CD14-positive monocyte (primary cell): ENCODE results near the gene LLGL2. TPM values are rescaled to one million over a fixed set of nuclear protein-coding genes. Genes with fewer than 3 reads are reported as not detected.

Source experiments
- DNase-seq, 3 donors: peaks; one replicate each; pipeline ENCODE4 v3.0.0-alpha.2; 2011 to 2022
- H2AFZ ChIP-seq: 2 replicates; pipeline ENCODE4 v1.6.0; 2012; ENCODE audit warnings: mild to moderate bottlenecking, low read depth, low read length, inconsistent platforms; ENCODE audit not compliant: insufficient read depth, poor library complexity, severe bottlenecking
- H3K27ac ChIP-seq, 2 donors: 1 replicate in 1 of 2; 2 replicates in 1 of 2; pipeline ENCODE4 v1.5.1; 2012 to 2013; ENCODE audit warnings: low read length in 2 of 2, control low read depth in 1 of 2, inconsistent platforms in 1 of 2, low read depth in 1 of 2, mild to moderate bottlenecking in 1 of 2
- H3K27me3 ChIP-seq, 2 donors: one replicate each; pipeline versions ENCODE4 v1.6.0 to v1.6.1; 2011 to 2013; ENCODE audit warnings: low read length in 2 of 2; ENCODE audit not compliant: control insufficient read depth in 2 of 2, insufficient read depth in 2 of 2
- H3K36me3 ChIP-seq, 2 donors: replicated peaks in 1 of 2; 1 replicate in 1 of 2; 2 replicates in 1 of 2; pipeline versions ENCODE4 v1.5.1 to v1.6.1; 2012 to 2013; ENCODE audit warnings: low read length in 2 of 2, control low read depth in 1 of 2, inconsistent platforms in 1 of 2, mild to moderate bottlenecking in 1 of 2; ENCODE audit not compliant: insufficient read depth in 2 of 2, control insufficient read depth in 1 of 2
- H3K4me1 ChIP-seq, 2 donors: 1 replicate in 1 of 2; 2 replicates in 1 of 2; pipeline versions ENCODE4 v1.5.1 to v1.6.1; 2012 to 2013; ENCODE audit warnings: low read length in 2 of 2, control low read depth in 1 of 2, inconsistent platforms in 1 of 2, mild to moderate bottlenecking in 1 of 2, moderate library complexity in 1 of 2; ENCODE audit not compliant: insufficient read depth in 2 of 2, control insufficient read depth in 1 of 2
- H3K4me2 ChIP-seq: replicated peaks from 2 replicates; pipeline ENCODE3; 2012; ENCODE audit warnings: low read length, moderate library complexity, mild to moderate bottlenecking; ENCODE audit not compliant: poor library complexity, severe bottlenecking; ENCODE audit errors: extremely low read depth
- H3K4me3 ChIP-seq, 3 experiments: fragments of 200-600 bp in 1 of 3; sonication (generic) in 1 of 3; replicated peaks in 1 of 3; 1 replicate in 2 of 3; 2 replicates in 1 of 3; pipeline ENCODE4 v1.5.1; 2011 to 2013; ENCODE audit warnings: low read length in 3 of 3, mild to moderate bottlenecking in 3 of 3, control low read depth in 2 of 3, low read depth in 2 of 3, inconsistent platforms in 1 of 3, moderate library complexity in 1 of 3
- H3K79me2 ChIP-seq: 2 replicates; pipeline ENCODE4 v1.6.0; 2012; ENCODE audit warnings: mild to moderate bottlenecking, control low read depth, inconsistent platforms, low read length, moderate library complexity; ENCODE audit not compliant: insufficient read depth
- H3K9ac ChIP-seq: 2 replicates; pipeline ENCODE4 v1.6.0; 2017; ENCODE audit warnings: low read length, mild to moderate bottlenecking; ENCODE audit not compliant: insufficient read depth, poor library complexity, severe bottlenecking
- H3K9me3 ChIP-seq, 2 donors: replicated peaks in 1 of 2; 1 replicate in 1 of 2; 2 replicates in 1 of 2; pipeline versions ENCODE4 v1.5.1 to v1.6.1; 2012 to 2013; ENCODE audit warnings: low read length in 2 of 2, control low read depth in 1 of 2; ENCODE audit not compliant: control insufficient read depth in 1 of 2, insufficient read depth in 1 of 2
- H4K20me1 ChIP-seq: 2 replicates; pipeline ENCODE4 v1.6.0; 2012; ENCODE audit warnings: mild to moderate bottlenecking, low read length, control low read depth, moderate library complexity; ENCODE audit not compliant: insufficient read depth
- H3K27ac Mint-ChIP-seq, 7 donors: one replicate each; pipeline ENCODE4 v1.8.0; 2020; ENCODE audit warnings: mild to moderate bottlenecking in 7 of 7, mixed read lengths in 7 of 7, moderate library complexity in 6 of 7, inconsistent platforms in 2 of 7
- H3K27me3 Mint-ChIP-seq, 3 donors: one replicate each; pipeline ENCODE4 v1.8.0; 2021 to 2022; ENCODE audit warnings: low read depth in 3 of 3, mild to moderate bottlenecking in 3 of 3, mixed read lengths in 3 of 3, moderate library complexity in 3 of 3, inconsistent platforms in 1 of 3
- H3K36me3 Mint-ChIP-seq, 2 donors: one replicate each; pipeline ENCODE4 v1.8.0; 2020; ENCODE audit warnings: mixed read lengths in 2 of 2, inconsistent platforms in 1 of 2, mild to moderate bottlenecking in 1 of 2
- H3K4me1 Mint-ChIP-seq: one replicate; pipeline ENCODE4 v1.8.0; 2020; ENCODE audit warnings: mild to moderate bottlenecking, mixed read lengths
- H3K4me3 Mint-ChIP-seq, 2 donors: one replicate each; pipeline ENCODE4 v1.8.0; 2020; ENCODE audit warnings: mild to moderate bottlenecking in 2 of 2, mixed read lengths in 2 of 2, moderate library complexity in 1 of 2
- H3K9me3 Mint-ChIP-seq, 7 donors: one replicate each; pipeline ENCODE4 v1.8.0; 2020 to 2022; ENCODE audit warnings: mixed read lengths in 7 of 7, mild to moderate bottlenecking in 6 of 7, moderate library complexity in 6 of 7, inconsistent platforms in 2 of 7
- CTCF ChIP-seq: fragments of 200-600 bp; IDR thresholded peaks from one replicate; pipeline ENCODE4 v1.8.0; 2022; ENCODE audit warnings: antibody characterized with exemption, mild to moderate bottlenecking
- WGBS: methylation state at CpG from one replicate; pipeline ENCODE4 v1.1.5; 2013; ENCODE audit warnings: missing lambda C conversion rate; ENCODE audit not compliant: insufficient coverage; 5-methylcytosine and 5-hydroxymethylcytosine counted together
- intact Hi-C, 2 donors: fragments of 100-400 bp; cut with micrococcal nuclease; formaldehyde crosslinking; loops; one replicate each; pipeline versions ENCODE4 v1.15.0 to v1.15.1; 2023
- polyA plus RNA-seq, 3 donors: library from polyadenylated mRNA; depleted of rRNA in 1 of 3; unstranded in 2 of 3; stranded (reverse) in 1 of 3; fragments of 300-500 nt in 2 of 3; fragments of >200 nt in 1 of 3; fragmentation: Illumina TruSeq in 2 of 3; gene quantifications; 1 replicate in 2 of 3; 2 replicates in 1 of 3; pipeline ENCODE4 v1.2.3, GENCODE V29; 2012 to 2021

Gene LLGL2
- polyA plus RNA-seq, 3 donors, result 4.8 to 7.5 (median 5.5) TPM

DNA sequence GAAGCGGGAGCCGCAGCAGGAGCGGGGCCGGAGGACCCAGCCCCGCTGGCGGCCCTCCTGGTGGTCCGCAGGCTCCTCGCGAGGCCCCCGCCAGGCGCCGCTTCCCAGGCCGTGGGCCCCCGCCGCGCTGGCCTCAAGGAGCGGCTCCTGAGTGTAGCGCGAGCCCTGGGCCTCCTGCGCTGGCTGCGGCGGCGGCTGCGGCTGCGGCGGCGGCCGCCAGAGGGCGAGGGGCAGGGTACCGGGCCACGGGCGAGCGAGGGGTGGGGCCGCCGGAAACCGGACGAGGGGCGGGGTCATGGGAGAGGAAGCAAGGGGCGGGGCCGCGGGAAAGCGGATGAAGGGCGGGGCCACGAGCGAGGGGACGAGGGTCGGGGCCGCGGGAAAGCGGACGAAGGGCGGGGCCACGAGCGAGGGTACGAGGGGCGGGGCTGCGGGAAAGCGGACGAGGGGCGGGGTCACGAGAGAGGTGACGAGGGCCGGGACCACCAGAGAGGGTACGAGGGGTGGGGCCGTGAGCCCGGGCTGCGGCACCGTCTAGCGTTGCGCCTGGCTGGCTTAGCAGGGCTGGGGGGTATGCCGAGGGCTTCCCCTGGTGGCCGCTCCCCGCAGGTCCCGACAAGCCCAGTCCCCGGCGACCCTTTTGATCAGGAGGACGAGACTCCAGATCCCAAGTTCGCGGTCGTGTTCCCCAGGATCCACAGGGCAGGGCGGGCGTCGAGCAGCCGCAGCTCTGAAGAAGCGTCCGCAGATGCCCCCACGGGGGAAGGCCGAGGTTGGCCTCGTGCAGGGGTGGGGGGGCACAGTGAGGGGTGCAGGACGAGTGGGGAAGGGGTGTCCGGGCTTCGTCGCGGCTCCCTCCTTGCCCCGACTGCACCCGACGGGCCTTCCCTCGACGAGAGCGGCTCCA lies 63.8 kb downstream of the LLGL2 start:
- Histone ChIP-seq H3K27me3 (no peaks in the 10 kb centered on the region), H3K9ac (peak overlapping the region; percentile 90), H3K4me2 (peak overlapping the region; percentile 95), H2AFZ (peak overlapping the region; percentile 92), H3K27ac (peak overlapping the region; percentile 88 to 89), H3K36me3 (peaks cover 14 to 30% of the 10 kb centered on the region in 2 donors), H3K4me1 (peaks cover 21 to 30% of the 10 kb centered on the region in 2 donors), H3K9me3 (no peaks in the 10 kb centered on the region), H3K79me2 (peaks cover 31% of the 10 kb centered on the region), H3K4me3 (peak overlapping the region; percentile 65 to 88 (median 80)), H4K20me1 (peaks cover 27% of the 10 kb centered on the region)
- Mint-ChIP-seq H3K27ac (peak overlapping the region in 6 of 7 donors; percentile 75 to 87 (median 84)), H3K9me3 (no peaks in the 10 kb centered on the region), H3K36me3 (peaks cover 3 to 25% of the 10 kb centered on the region in 2 donors), H3K4me3 (peak overlapping the region; percentile 83 to 87), H3K27me3 (peaks cover 0 to 2% (median 0%) of the 10 kb centered on the region in 3 donors), H3K4me1 (peaks cover 16% of the 10 kb centered on the region)
- intact Hi-C loops, result loop anchor here (2.0 to 10.0 kb wide), 4 partner anchors 72 to 324 kb away; partner anchors contain the start of genes TSEN54 (in 2 of the 2), CASKIN2 (in 1 of the 2), GGA3 (in 1 of the 2) and MRPS7 (in 1 of the 2)
- TF ChIP-seq CTCF, result peak; percentile 75
- DNase-seq, result peak; percentile 81 to 91 (median 86)
- 9% methylated on average over 94 of the region's 100 CpGs for WGBS

DNA sequence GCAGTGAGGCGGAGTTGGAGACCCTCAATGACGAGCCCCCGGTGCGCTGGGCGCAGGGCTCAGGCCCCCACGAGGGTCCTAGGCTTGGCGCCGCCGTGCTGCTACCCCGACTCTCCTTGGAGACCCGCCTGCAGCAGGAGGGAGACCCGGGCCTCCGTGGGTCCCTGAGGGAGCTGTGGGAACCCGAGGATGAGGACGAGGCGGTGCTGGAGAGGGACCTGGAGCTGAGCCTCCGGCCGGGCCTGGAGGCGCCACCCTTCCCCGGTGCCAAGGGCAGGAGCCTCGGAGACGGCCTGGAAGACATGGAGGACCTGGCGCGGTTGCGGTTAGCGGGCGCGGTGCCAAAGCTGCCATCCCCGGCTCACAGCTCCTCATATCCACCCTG lies 64.4 kb downstream of the LLGL2 start:
- 86% methylated on average over 26 of the region's 29 CpGs for WGBS
- Histone ChIP-seq H3K79me2 (peaks cover 31% of the 10 kb centered on the region), H3K9ac (no peak overlapping the region), H3K36me3 (peaks cover 14 to 36% of the 10 kb centered on the region in 2 donors), H3K27ac (no peak overlapping the region), H3K4me3 (peak overlapping the region in 2 of 3 experiments; percentile 65 to 88), H3K9me3 (no peaks in the 10 kb centered on the region), H4K20me1 (peaks cover 34% of the 10 kb centered on the region), H3K4me2 (peak overlapping the region; percentile 95), H2AFZ (peak overlapping the region; percentile 70), H3K27me3 (no peaks in the 10 kb centered on the region), H3K4me1 (peaks cover 21 to 30% of the 10 kb centered on the region in 2 donors)
- peaks cover 0 to 2% (median 0%) of the 10 kb centered on the region in 3 donors for H3K27me3 Mint-ChIP-seq
- no peak overlapping the region for H3K27ac Mint-ChIP-seq
- intact Hi-C loops, result loop anchor here (2.0 to 10.0 kb wide), 4 partner anchors 73 to 325 kb away; partner anchors contain the start of genes TSEN54 (in 2 of the 2), CASKIN2 (in 1 of the 2), GGA3 (in 1 of the 2) and MRPS7 (in 1 of the 2)
- peak overlapping the region in 1 of 2 donors; percentile 34 for H3K4me3 Mint-ChIP-seq
- TF ChIP-seq CTCF, result no peak
- no peak for DNase-seq
- peaks cover 16% of the 10 kb centered on the region for H3K4me1 Mint-ChIP-seq
- no peaks in the 10 kb centered on the region for H3K9me3 Mint-ChIP-seq
- peaks cover 3 to 30% of the 10 kb centered on the region in 2 donors for H3K36me3 Mint-ChIP-seq
